ENCODE measurements around the gene SYNDIG1.

GRCh38 chr20:24575811-24576210 lies 106.4 kb downstream of the SYNDIG1 start:
- TF ChIP-seq TAF1 (IDR thresholded peaks at IDR 0.05; ENCODE audit: low read depth) = no peak
- no peak for TF ChIP-seq POLR2AphosphoS5 (IDR thresholded peaks at IDR 0.05)
